ENCODE data around the gene WWOX.

WWOX gene

DNA sequence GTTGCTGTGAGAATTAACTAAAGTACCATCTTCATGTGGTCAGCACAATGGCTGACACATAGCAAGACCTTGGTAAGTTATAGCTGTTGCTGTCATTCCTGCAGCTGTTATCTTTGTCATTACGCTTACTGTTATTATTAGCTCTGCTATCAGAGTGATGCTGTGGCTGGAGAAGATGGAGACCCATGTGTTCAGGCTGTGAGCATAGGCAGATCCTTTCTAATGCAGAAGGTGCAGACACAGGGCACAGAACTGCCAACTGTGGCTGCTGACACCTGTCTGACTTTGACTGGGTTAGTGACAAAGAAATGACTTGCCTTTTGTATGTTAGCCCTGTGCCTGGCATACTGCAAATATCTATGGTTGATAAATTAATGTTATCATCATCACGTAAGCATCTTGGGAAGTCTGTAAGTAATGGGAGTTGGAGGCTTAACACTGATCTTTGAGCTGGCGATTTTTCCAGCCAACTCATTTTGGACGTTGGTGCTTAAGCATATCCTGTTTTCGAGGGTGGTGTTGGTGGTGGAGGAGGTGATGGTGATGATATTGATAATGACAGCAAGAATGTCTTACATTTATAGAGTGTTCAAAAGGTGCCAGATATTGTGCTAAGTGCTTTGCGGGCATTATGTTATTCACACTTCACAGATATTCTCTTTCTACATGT is 695.3 kb downstream of the WWOX start:
- TF ChIP-seq CTCF (IDR thresholded peaks at IDR 0.05) = no peak
- Histone ChIP-seq H3K27ac (no peak overlapping the region), H3K4me3 (no peak overlapping the region)
- DNase-seq (ENCODE audit: low spot score) = no peak

GRCh38 chr16:78795433-78795832 is 696.0 kb downstream of the WWOX start:
- DNase-seq (ENCODE audit: low spot score) = no peak
- no peak overlapping the region for H3K27ac ChIP-seq
- no peak overlapping the region for H3K4me3 ChIP-seq
- no peak for TF ChIP-seq CTCF (IDR thresholded peaks at IDR 0.05)

DNA sequence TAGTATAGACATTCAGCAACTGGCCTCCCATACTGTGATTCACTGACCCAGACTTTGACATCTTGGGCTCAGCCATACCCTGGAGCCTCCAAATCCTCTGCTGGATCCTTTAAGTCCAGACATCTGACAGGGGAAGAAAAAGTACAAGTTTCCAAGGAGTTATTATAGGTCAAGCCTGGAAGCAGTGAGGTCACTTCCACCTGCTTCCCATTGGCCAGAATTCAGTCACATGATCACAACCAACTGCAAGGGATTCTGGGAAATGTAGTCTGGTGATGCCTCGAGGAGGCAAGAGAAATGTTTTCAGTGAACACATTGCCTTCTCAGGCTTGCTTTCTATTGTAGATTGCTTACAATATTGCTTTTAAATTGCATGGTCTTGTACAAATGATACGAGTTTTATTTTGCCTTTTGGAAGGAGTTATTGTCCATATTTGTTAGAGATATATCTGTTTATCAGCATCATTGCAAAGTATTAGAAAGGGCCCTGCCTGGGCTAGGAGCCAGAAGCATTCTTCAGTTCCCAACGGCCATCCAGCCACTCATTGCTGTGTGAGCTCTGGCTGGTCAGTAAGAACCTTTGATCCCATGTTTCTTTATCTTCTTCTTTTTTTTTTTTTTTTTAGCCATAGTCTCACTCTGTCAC is 696.9 kb downstream of the WWOX start:
- Histone ChIP-seq H3K27ac (no peak overlapping the region), H3K4me3 (no peak overlapping the region)
- no peak for TF ChIP-seq CTCF (IDR thresholded peaks at IDR 0.05)
- DNase-seq (ENCODE audit: low spot score) = no peak

DNA sequence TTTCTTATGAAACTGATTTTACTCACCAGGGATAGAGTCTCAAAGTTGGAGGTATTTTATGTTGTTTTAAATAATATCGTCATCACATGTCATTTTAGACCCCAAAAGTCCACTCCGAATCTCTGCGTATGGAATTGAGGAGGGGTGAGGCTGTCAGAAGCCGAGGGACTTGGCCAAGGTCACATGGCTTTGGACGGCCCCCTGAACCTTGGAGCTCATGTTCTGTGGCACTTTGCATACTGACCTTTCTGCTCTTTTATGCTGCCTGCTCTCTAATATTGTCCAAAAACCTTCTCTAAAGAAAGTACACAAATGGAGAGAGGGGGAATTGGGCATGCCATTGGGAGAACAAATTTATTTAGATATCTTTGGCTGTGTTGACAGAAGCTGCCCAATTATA is 700.0 kb downstream of the WWOX start:
- no peak for DNase-seq (ENCODE audit: low spot score)
- Histone ChIP-seq H3K27ac (no peak overlapping the region), H3K4me3 (no peak overlapping the region)
- no peak for TF ChIP-seq CTCF (IDR thresholded peaks at IDR 0.05)

DNA sequence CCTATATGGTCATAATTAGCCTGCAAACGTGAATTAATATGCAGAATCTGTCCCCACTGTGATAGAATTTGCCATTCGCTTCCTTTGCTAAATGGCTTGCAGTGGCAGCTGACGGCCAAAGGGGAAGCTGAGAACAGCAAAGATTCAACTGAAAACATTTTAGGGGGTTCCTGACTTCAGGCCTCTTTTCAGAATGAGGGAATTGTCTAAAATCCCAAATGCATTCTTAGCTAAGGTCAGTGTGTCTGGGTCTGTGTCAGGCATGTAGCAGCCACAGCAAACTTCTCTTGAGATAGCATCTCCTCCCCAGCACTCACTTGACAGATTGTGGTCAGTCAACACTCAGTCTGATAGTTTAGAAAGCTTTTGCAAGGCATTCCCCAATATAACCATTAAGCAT is 701.1 kb downstream of the WWOX start:
- H3K4me3 ChIP-seq = no peak overlapping the region
- DNase-seq (ENCODE audit: low spot score) = no peak
- TF ChIP-seq CTCF (IDR thresholded peaks at IDR 0.05) = no peak
- H3K27ac ChIP-seq = no peak overlapping the region

DNA sequence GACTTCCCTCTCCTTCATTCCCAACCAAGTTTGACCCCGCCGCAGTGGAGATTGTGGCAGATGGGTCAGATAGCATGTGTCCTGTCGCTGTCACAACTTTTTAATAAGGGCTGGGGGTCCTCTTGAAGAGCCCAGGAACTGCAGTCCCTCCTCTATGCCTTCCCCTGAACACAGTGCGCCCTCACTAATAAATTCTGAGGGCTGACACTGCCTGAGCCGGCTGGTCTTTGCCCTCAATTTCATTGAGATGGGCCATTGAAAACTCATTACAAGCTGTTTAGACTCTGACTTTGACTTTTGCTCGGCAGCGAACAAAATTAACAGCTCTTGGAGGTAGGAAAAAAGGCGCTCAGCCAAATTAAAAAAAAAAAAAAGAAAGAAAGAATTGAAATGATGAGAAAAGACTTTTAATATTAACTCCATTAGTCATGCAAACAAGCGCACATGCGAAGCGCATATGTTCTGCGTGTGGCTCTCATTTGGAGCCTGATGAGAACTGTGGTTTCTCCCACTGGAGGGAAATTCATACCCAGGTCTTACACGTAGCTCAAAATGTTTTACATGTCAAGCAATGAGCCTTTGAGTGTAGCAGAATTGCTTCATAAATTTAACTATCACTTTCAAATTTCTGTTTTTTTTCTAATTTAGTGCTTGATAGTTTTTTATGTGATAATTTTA is 704.7 kb downstream of the WWOX start:
- DNase-seq (ENCODE audit: low spot score) = no peak
- no peak overlapping the region for H3K27ac ChIP-seq
- TF ChIP-seq CTCF (IDR thresholded peaks at IDR 0.05) = no peak
- no peak overlapping the region for H3K4me3 ChIP-seq

DNA sequence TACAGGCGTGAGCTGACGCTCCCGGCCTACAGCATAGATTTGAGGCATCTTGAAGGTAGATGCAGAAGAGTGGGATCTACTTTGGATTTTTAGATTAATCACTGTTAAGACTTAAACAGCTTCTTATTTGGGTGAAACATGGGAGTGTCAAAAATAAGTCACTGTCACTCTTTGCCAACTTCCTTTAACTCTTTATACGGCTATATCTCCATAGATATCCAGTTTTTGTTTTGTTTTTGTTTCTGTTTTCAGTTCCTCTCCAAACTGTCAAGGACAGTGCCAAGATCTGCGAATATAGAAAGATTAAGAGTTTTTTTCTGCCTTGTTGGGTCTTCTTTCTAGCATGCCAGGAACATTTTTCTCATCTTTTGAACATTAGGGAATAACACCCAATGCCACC is 706.1 kb downstream of the WWOX start:
- Histone ChIP-seq H3K4me3 (no peak overlapping the region), H3K27ac (no peak overlapping the region)
- no peak for DNase-seq (ENCODE audit: low spot score)
- TF ChIP-seq CTCF (IDR thresholded peaks at IDR 0.05) = no peak

Data from coronary artery (tissue), 2 donors.